Ovary (tissue), 3 donors: ENCODE results near the gene SPAG16.

Experiments
- POLR2A ChIP-seq: fragments of 450-650 bp; IDR thresholded peaks from one replicate; pipeline ENCODE4 v1.6.1; 2017; ENCODE audit warnings: antibody characterized with exemption, mild to moderate bottlenecking, moderate library complexity
- TF ChIP-seq, protein P1 (sequence below), 3 donors: fragments of 450-650 bp in 2 of 3; fragments of 200-600 bp in 1 of 3; IDR thresholded peaks; one replicate each; pipeline versions ENCODE4 v1.5.1 to v1.8.0; 2016 to 2022; ENCODE audit warnings: antibody characterized with exemption in 3 of 3, mild to moderate bottlenecking in 1 of 3
- donor health status: DM: no; HTN: no; CAD: no.

DNA sequence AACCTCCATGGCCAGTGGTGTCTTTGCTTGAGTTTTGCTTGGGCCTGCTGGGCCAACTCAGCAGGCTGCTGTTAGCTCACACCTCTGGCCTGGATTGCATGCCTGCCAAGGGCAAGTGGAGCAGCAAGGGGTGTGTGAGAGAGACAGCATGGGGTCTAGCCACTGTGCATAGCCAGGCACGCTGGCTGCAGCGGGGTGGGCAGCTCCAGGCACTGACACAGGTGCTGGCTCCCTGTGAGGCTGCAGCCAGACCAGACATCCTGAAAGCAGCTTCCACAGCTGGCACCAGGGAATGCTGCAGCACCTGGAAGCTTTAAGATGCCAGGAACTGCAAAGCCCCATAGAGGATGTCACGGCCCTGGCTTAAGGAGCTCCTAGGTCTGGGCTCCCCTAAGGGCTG is 750.2 kb downstream of the SPAG16 start:
- TF ChIP-seq, protein P1, sequence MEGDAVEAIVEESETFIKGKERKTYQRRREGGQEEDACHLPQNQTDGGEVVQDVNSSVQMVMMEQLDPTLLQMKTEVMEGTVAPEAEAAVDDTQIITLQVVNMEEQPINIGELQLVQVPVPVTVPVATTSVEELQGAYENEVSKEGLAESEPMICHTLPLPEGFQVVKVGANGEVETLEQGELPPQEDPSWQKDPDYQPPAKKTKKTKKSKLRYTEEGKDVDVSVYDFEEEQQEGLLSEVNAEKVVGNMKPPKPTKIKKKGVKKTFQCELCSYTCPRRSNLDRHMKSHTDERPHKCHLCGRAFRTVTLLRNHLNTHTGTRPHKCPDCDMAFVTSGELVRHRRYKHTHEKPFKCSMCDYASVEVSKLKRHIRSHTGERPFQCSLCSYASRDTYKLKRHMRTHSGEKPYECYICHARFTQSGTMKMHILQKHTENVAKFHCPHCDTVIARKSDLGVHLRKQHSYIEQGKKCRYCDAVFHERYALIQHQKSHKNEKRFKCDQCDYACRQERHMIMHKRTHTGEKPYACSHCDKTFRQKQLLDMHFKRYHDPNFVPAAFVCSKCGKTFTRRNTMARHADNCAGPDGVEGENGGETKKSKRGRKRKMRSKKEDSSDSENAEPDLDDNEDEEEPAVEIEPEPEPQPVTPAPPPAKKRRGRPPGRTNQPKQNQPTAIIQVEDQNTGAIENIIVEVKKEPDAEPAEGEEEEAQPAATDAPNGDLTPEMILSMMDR (IDR thresholded peaks at IDR 0.05) = no peak
- no peak for TF ChIP-seq POLR2A
